ENCODE data around the gene MERTK. TPM values are rescaled to one million over a fixed set of nuclear protein-coding genes. Genes with fewer than 3 reads are reported as not detected.

MERTK gene
- total RNA-seq, 1 experiment from 2014 or later, result 14.5 TPM

DNA sequence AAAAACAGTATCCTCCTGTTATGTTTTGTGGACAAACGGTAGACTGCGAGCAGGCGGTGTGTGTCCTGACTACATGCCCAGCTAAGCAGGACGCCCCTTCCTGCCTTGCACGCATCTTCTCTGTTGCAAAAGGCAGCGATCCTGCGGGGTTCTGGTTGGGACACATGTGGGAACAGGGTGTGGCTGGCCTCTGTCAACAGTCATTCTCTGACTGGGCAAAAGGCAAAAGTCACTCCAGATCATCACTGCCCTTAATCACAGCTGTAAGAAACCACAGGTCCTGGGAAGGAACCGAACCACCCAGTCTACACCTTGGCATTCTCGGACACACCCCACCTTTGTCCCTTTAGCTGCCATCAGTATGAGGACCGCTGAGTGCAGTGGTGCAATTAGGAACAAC is 112.3 kb downstream of the MERTK start:
- in situ Hi-C loops (cut with HindIII; ENCODE audit: low pct_unique_long_range_greater_than_20kb, low sequenced_read_pairs) (no loop called here), intact Hi-C loops (cut with micrococcal nuclease; ENCODE audit: unreplicated experiment) (no loop called here)
- ChIA-PET POLR2A (no interaction called here), CTCF (no interaction called here)
- TF ChIP-seq POLR2AphosphoS5 (IDR thresholded peaks at IDR 0.05; ENCODE audit: low read depth, low read length) (no peak), SIN3A (IDR thresholded peaks at IDR 0.05; ENCODE audit: borderline replicate concordance, insufficient read depth, low read depth, low read length) (no peak), TCF7L2 (IDR thresholded peaks at IDR 0.05; ENCODE audit: low read depth, low read length) (no peak), CTCF (IDR thresholded peaks at IDR 0.05) (no peak)
- TF ChIP-seq, protein P1, sequence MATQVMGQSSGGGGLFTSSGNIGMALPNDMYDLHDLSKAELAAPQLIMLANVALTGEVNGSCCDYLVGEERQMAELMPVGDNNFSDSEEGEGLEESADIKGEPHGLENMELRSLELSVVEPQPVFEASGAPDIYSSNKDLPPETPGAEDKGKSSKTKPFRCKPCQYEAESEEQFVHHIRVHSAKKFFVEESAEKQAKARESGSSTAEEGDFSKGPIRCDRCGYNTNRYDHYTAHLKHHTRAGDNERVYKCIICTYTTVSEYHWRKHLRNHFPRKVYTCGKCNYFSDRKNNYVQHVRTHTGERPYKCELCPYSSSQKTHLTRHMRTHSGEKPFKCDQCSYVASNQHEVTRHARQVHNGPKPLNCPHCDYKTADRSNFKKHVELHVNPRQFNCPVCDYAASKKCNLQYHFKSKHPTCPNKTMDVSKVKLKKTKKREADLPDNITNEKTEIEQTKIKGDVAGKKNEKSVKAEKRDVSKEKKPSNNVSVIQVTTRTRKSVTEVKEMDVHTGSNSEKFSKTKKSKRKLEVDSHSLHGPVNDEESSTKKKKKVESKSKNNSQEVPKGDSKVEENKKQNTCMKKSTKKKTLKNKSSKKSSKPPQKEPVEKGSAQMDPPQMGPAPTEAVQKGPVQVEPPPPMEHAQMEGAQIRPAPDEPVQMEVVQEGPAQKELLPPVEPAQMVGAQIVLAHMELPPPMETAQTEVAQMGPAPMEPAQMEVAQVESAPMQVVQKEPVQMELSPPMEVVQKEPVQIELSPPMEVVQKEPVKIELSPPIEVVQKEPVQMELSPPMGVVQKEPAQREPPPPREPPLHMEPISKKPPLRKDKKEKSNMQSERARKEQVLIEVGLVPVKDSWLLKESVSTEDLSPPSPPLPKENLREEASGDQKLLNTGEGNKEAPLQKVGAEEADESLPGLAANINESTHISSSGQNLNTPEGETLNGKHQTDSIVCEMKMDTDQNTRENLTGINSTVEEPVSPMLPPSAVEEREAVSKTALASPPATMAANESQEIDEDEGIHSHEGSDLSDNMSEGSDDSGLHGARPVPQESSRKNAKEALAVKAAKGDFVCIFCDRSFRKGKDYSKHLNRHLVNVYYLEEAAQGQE (IDR thresholded peaks at IDR 0.05; ENCODE audit: insufficient read depth in 1 of 2, low read depth in 2 of 2, low read length in 1 of 2), result no peak
- ATAC-seq (no peak), DNase-seq (ENCODE audit: low read depth, low spot score) (no peak)
- Histone ChIP-seq H3K27me3 (ENCODE audit: control insufficient read depth, insufficient read depth, low read length) (no peaks in the 10 kb centered on the region), H3K36me3 (ENCODE audit: control insufficient read depth, insufficient read depth, low read length) (peaks cover 2% of the 10 kb centered on the region; the same call in 1 of the 2 replicates), H3K9me3 (ENCODE audit: control insufficient read depth, insufficient read depth, low read depth, low read length) (no peaks in the 10 kb centered on the region), H3K4me1 (ENCODE audit: control insufficient read depth, insufficient read depth, low read length) (no peaks in the 10 kb centered on the region), H3K27ac (ENCODE audit: low read length) (no peak overlapping the region), H3K4me3 (ENCODE audit: low read depth in 2 of 2, low read length in 2 of 2) (no peak overlapping the region)
- BruUV-seq (replicated peaks), result no TSS peak

DNA sequence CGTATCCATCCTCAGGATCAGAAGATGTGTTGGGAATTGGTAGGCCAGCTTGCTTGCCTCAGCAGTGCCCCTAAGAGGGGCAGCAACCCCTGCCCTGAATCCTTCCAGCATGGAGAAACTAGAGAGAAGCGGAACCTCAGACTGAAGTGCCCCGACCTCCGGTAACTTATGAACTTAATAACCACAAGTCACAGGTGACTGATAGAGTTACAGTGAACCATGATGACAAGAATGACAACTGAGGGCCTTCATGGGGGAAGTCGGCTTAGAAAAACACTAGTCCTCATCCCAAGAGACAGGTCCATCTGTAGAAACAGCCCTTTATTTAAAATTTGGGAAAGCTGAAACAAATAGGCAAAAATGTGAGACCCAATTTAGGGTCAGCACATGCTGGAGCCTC is 114.1 kb downstream of the MERTK start:
- TF ChIP-seq, protein P1 (IDR thresholded peaks at IDR 0.05; ENCODE audit: insufficient read depth in 1 of 2, low read depth in 2 of 2, low read length in 1 of 2), result no peak
- TF ChIP-seq POLR2AphosphoS5 (IDR thresholded peaks at IDR 0.05; ENCODE audit: low read depth, low read length), result no peak
- TF ChIP-seq CTCF (IDR thresholded peaks at IDR 0.05), result no peak
- no peak for TF ChIP-seq SIN3A (IDR thresholded peaks at IDR 0.05; ENCODE audit: borderline replicate concordance, insufficient read depth, low read depth, low read length)
- no peak for TF ChIP-seq TCF7L2 (IDR thresholded peaks at IDR 0.05; ENCODE audit: low read depth, low read length)
- ChIA-PET POLR2A (no interaction called here), CTCF (no interaction called here)
- H3K27me3 ChIP-seq (ENCODE audit: control insufficient read depth, insufficient read depth, low read length), result no peaks in the 10 kb centered on the region
- in situ Hi-C loops (cut with HindIII; ENCODE audit: low pct_unique_long_range_greater_than_20kb, low sequenced_read_pairs) (no loop called here), intact Hi-C loops (cut with micrococcal nuclease; ENCODE audit: unreplicated experiment) (no loop called here)
- no peak overlapping the region for H3K27ac ChIP-seq (ENCODE audit: low read length)
- ATAC-seq (no peak), DNase-seq (ENCODE audit: low read depth, low spot score) (no peak)
- peaks cover 2% of the 10 kb centered on the region; the same call in 1 of the 2 replicates for H3K36me3 ChIP-seq (ENCODE audit: control insufficient read depth, insufficient read depth, low read length)
- H3K9me3 ChIP-seq (ENCODE audit: control insufficient read depth, insufficient read depth, low read depth, low read length), result no peaks in the 10 kb centered on the region
- BruUV-seq (replicated peaks), result no TSS peak
- no peaks in the 10 kb centered on the region for H3K4me1 ChIP-seq (ENCODE audit: control insufficient read depth, insufficient read depth, low read length)
- H3K4me3 ChIP-seq (ENCODE audit: low read depth in 2 of 2, low read length in 2 of 2), result no peak overlapping the region
